Activated T-cell treated with anti-CD3 and anti-CD28 coated beads for 48 hours (primary cell): ENCODE results near the gene VGF.
"Not testable (repeated sequence)": the region's sequence is repeated elsewhere in the genome, so short reads cannot be mapped to it uniquely, and the experiment has no call there.

Experiments used
- DNase-seq: peaks from one replicate; pipeline ENCODE4 v3.0.0-alpha.2; 2020; ENCODE audit warnings: low read depth

Gene VGF

DNA sequence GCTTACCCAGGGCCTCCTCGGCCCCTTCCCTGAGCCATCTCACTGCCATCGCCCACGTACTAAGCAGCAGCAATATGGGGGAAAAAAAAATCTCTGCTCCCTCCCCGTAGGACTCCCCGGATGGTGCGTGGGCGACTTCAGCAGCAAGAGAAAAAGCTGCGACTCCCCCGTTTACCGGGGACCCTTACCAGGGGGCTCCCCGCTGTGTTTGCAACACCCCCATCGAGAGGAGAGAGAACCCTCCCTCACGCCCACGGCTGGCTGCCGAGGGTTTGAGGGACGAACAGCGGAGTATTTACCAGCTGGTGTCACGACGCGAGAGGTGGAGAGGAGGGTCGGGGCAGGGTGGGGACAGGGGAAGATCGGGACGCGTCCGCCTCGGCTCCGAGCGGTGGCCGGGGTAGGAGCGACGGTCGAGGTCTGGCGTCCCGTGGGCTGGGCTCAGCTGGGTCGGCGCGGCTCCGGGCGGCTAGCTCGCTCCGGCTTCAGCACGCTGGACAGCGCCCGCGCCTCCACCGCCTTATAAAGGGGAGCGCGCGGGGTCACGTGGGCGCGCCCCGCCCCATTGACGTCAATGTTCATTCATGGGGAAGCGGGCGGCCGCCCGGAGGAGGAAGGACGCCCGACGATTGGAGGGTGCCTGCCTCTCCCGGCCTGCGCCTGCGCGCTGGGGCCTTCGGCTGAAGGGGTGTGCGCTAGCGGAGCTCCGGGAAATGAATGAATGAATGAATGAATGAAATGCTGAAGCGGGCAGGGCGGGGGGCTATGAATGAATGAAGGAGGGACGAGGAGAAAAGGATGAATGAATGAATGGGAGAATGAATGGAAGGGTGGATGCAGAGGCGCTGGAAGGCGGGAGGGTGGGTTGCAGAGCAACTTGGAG, at the start of gene VGF:
Gene VGF, minus strand, starts transcription at position 495 of the 883 bp plus-strand sequence. CDS start 726 bp downstream, outside the sequence.
- DNase-seq, result peak; percentile 93

DNA sequence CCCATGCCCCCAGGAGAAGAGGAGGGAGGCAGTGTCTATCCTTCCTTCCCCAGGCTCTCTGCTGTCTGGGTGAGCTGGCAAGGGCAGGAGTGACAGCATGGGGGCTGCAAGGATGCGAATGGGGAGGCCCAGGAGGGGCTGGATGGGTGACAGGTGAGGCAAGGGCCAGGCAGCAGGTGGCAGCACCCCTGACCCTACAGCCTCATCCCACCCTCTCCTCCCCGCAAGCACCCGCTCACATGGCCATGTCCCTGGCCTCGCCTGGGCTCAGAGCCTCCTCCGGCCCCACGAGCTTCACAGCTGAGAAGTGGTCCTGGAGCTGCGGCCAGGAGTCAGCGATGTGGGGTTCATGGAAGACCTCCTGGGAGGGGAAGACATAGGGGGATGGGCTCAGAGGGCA, 46.6 kb upstream of the VGF start:
- no peak for DNase-seq

DNA sequence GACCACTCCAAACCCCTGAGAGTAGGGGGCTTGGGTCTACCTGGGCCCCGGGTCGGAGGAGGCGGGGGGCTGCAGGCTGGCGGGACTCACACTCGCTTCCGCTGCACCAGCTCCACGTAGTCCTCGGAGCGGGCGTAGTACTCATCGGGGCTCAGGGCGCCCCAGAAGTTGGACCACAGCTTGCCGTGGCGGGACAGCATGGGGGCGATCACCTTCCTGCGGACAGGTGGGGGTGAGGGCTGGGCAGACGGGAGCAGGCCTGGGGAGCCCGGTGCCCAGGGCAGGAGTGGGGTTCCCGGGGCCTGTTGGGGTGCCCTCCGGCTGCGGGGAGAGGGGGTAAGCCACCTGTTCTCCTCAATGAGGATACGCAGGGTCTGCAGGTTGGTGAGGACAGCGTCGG, 46.1 kb upstream of the VGF start:
- DNase-seq, result no peak

DNA sequence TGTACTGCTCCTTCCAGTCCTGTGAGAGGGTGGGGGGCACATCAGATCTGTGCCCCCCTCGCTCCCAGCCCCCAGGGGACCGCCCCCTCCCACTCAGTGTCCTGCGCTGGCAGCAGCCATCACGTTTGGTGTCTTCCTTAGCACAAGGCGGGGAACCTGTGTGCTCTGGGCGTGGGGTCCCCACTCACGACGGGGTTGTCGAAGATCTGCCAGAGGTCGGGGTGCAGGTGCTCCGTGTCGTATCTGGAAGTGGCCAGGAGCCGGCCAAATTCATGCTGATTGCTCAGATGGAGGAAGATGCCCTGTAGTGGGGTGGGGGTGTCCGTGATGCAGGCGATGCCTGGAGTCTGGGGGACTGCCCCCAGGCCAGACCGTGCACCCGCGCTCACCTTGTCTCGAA, 44.8 kb upstream of the VGF start:
- DNase-seq, result no peak

DNA sequence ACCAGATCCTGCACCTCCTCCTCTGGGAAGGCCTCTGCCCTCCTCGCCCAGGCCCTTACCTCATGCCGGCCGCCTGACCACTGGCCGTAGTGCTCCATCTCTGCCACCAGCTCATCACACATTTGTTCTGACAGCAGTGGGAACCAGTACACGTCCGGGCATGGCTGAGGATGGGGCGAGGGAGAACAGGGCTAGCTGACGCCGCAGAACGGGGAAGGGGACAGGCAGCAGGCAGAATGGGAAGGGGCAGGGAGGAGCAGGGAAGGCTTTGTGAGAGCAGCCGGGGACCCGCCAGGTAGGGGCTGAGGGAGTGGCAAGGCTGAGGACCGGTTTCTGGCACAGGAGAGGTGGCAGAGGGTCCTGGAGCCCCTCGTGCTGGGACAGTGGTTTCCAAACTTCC, 43.4 kb upstream of the VGF start:
- DNase-seq, result no peak

DNA sequence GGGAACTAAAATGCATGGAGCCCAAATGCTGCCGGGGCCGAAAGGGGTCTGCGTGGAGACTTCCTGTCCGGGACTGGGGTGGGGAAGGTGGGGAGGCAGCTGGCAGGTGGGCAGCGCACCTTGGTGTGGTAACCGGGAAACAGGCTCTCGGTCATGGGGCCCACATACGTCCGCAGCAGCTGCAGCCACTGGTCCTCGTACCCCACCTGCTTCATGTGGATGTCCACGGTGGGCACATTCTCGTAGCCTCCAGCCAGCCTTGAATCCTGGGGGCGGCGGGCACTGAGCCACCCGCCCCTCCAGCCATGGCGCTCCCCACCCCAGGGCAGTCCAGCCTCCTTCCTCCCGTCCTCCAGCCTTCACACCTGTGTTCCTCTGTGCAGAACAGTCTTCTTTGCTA, 42.1 kb upstream of the VGF start:
- no peak for DNase-seq

DNA sequence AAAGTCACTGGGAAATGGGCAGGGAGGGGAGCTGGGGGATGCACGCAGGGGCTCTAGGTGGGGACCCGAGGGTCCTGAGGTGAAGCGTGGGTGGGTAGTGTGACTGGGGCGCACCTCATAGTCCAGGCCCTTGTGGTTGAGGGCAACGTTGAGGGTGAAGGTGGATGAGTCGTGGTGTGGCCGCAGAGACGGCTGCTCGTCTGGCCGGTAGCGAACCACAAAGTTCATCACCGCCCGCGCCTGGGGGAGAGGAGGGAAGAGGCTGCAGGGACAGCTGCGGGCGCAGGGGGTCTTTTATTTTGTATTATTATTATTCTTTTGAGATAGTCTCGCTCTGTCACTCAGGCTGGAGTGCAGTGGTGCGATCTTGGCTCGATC, 41.3 kb upstream of the VGF start:
- no peak for DNase-seq

DNA sequence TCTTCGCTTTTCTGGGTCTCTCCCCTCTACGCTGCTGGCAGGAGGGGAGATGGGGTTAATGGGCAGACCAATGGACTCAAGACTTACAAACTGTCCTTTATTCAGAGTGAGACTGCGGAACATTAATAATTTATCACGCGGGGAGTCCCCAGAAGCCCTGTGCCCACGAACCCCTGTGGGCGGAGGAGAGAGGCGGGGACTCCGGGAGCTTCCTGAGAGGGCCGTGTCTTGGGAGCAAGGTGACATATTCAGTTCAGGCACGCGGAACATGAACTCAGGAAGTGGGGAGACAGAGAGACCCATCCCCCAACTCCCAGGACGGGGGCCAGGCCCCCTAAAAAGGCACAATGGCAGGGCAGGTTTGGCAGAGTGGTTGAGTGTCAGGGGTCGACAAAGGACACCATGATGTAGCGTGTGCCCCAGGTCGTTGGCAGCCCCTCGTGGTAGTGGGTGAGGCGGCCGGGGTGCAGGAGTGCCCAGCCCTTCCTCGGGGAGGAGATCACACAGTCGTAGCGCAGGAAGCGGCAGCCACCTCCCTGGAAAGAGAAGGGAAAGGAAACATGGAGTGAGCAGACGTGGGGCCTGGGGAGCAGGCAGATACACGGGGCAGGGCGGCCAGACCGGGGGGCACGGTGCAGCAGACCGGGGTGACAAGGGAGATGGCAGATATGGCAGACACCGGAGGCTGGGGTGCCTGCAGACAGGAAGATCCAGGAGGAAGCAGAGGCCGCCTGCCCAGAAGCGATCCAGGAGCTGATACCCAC, 40.7 kb upstream of the VGF start:
- no peak for DNase-seq

DNA sequence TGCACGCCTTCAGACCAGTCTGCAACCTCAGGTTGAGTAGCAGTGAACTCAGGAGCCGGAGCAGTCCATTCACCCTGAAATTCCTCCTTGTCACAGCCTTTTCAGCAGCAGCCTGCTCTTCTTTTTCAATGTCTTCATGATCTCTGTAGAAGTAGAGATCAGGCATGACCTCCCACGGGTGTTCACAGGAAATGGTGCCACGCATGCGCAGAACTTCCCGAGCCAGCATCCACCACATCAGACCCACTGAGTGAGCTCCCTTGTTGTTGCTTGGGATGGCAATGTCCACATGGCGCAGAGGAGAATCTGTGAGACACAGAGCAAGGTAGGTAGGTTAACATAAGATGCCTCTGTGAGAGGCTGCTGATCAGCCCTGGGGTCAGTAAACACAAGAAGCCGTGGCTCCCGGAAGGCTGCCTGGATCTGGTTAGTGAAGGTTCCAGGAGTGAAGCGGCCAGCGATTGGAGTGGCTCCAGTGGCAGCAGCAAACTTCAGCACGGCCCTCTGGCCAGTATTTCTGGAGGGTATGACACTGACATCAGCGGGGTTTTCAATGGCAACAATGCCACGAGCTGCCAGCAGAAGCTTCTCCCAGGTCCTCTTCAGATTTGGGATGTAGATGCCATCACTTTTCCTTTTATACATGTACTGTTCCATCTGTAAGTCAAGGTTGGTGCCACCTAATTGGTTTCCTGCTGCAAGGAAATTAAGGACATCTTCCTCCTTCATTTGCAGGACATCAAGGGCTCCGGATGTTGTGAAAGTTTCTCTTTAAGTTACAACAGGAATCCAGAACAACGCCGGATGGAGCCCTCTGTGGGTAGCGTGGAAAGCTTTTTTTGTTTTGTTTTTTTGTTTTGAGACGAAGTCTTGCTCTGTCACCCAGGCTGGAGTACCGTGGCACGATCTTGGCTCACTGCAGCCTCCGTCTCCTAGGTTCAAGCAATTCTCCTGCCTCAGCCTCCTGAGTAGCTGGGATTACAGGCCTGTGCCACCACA, 38.7 kb upstream of the VGF start:
- not testable (repeated sequence) for DNase-seq

DNA sequence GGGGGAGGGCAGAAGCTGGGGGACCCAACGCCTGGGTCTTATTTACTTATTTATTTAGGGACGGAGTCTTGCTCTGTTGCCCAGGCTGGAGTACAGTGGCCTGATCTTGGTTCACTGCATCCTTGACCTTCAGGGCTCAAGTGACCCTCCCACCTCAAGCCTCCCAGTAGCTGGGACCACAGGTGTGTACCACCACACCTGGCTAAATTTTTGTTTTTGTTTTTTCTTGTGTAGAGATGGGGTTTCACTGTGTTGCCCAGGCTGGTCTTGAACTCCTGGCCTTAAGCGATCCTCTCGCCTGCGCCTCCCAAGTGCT, 37.2 kb upstream of the VGF start:
- no peak for DNase-seq

DNA sequence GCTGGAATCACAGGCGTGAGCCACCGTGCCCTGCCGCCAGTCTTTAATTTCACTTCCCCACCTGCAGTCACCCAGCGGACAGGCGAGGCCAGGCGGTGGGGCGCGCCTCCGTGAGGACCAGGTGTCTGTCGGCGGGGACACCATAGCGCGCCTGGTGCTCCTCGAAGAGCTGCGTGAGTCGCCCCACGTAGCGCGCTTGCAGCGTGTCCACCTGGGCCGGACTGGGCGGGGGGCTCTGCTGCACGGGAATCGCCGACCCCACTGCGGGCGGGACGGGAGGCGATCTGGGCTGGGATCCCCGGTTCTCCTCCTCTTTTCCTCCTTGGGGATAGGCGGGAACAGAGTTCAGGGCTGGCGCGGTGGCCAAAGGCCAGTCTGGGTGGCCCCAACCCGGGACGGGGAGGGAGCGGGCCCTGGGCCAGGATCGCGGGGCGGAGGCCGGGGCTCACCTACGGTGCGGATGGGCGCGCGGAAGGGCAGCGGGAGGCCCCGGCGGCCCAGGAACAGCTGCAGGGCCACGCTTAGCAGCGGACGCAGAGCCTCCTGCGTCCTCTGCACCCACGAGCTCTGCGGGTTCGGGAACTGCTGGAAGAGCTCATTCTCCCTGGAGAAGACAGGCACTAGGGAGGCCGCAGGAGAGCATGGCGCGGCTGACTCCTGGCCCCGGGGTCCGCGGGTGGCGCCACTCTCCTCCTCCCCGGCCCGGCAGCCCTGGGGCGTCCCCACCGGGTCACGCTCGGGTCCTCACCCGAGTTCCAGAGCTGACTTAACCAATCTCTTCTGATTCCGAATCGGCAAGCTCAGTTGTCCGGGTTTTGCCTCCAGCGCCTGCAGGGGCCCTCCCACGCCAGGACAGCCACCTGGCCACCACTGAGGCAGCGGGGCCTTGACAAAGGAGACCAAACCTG, 36.6 kb upstream of the VGF start:
- no peak for DNase-seq

DNA sequence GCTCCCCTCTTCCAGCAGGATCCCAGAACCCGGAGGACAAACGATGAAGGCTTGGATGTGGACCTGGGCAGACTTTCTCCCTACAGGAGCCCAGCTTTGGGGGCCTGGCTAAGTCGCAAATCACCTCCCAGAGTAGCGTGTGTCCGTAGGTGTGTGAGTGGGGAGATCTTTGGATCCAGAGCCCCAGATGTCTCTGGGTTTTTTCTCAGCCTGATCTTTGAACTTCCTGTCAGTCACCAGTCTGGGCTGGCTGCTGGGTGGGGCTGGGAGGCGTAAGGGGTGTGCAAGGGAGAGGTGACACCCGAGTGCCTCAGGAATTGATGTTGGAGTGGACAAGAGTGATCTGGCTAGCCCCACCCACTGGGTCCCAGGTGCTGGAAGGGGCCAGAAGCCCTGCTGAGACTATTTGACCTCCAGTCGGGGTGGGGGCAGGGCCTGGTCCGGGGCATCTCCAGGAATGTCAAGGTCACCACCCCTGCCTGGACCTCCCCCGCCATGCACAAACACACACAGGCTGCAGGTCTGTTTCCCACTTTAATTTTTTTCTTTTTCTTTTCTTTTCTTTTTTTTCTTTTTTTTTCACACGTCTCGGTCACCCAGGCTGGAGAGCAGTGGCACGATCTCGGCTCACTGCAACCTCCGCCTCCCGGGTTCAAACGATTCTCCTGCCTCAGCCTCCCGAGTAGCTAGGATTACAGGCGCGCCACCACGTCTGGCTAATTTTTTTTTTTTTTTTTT, 35.7 kb upstream of the VGF start, which contains the start of gene MOGAT3:
Gene MOGAT3, minus strand, starts transcription at position 175 of the 738 bp plus-strand sequence. CDS start 182 bp downstream, outside the sequence.
- DNase-seq, result no peak

DNA sequence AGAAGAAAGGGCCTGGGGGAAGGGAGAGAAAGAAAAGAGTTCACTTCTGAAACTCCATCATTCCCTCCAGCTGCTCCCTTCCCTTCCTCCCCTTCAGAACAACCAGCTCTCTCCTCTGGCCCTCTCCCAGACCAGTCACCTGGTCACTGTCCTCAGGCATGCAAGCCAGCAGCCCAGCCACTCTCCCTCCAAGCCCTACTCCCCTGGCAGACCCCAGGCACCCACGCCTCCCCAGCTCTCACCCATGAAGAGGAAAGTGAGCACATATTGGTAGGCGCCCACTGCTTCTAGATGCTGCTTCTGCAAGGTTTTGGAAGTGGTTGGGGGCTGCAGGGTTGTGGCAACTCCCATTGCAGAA, 35.1 kb upstream of the VGF start:
- no peak for DNase-seq

DNA sequence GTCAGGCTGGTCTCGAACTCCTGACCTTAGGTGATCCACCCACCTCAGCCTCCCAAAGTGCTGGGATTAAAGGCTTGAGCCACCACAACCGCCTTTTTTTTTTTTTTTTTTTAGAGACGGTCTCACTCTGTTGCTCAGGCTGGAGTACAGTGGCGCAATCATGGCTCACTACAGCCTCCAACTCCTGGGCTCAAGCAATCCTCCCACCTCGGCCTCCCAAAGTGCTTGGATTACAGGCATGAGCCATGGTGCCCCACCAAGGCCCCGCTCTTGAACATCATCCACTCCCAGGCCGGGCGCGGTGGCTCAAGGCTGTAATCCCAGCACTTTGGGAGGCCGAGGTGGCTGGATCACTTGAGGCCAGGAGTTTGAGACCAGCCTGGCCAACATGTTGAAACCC, 34.2 kb upstream of the VGF start:
- DNase-seq, result not testable (repeated sequence)

DNA sequence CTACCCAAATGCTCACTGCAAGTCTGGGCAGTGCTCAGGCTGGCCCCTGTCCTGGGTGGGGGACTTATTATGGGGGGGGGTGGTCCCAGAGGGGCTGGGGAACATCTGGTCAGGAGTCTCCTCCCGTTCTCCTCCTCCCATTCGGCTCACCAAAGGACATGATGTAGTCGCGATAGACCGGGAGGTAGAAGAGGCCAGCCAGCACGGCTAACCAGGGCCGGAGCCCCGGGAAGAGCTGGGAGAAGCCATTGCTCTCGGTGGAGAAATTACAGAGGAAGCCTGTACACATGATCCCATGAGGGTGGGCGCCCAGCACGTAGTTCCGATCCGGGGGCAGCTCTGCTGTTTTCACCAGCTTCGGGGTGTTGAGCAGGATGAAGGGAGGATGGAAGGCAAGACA, 33.1 kb upstream of the VGF start:
- DNase-seq, result no peak

DNA sequence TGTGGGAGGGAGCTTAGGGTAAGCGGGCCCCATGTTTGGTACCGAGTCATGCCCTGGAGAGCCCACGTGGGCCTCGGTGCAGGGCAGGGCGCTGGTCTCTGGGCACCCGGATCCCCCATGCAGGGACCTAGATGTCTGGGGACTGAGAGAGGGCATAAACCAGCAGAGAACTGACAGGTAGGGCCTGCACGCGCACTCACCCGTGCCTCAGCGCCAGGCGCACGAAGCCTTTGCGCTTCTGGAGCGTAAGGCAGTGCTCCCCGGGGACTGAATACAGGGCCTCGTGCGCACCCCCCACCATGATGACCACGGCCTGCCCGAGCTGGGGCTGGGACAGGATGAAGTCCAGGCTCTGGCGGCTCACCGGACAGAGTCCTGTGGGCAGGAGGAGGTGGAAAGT, 32.6 kb upstream of the VGF start:
- no peak for DNase-seq

DNA sequence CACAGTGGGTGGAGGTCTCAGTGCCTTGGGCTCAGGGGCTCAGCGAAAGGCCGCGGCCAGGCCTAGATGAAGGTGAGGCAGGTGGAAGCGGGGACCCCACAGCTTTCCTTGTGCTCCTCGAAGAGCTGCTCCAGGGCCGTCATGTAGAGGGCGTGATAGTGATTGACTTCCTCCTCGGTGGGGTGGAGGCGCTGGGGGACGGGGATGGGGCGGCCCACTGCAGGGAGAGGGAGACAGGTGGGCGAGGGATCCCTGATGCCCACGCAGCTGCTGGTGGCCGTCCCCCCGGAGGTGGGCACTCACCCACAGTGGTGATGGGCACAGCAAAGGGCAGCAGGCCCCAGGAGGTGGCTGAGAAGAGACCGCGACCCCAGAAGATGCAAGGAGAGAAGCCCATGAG, 30.5 kb upstream of the VGF start:
- no peak for DNase-seq

DNA sequence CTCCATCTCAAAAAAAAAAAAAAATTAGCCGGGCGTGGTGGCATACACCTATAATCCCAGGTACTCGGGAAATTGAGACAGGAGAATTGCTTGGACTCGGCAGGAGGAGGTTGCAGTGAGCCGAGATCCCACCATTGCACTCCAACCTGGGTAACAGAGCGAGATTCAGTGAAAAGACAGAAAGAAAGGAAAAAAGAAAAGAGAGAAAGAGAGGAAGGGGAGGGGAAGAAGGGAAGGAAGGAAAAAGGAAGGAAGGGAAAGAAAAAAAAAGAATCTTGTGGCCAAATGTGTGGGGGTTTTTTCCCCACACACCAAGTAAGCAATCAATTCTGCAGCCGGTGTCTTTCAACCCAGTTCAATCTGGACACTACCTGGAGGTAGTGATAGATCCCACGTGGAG, 23.7 kb upstream of the VGF start:
- DNase-seq, result no peak

DNA sequence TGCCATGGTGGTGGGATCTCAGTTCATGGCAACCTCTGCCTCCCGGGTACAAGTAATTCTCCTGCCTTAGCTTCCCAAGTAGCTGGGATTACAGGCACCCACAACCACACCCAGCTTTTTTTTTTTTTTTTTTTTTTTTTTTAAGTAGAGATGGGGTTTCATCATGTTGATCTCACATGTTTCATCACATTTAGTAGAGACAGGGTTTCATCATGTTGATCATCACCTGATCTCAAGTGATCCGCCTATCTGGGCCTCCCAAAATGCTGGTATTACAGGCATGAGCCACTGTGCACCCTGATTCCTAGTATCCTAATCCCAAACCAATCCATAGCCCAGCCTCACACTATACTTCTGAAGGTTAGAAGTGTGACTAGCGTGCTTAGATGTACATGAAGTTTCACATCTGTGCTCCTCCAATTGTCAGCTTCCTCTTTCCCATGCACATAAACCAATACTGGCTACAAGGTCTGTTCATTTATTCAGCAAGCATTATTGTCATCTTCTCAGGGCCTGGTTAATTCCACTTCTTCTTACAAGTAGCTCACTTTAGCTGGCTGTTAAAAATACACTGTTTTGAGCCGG, 21.6 kb upstream of the VGF start:
- DNase-seq, result no peak

DNA sequence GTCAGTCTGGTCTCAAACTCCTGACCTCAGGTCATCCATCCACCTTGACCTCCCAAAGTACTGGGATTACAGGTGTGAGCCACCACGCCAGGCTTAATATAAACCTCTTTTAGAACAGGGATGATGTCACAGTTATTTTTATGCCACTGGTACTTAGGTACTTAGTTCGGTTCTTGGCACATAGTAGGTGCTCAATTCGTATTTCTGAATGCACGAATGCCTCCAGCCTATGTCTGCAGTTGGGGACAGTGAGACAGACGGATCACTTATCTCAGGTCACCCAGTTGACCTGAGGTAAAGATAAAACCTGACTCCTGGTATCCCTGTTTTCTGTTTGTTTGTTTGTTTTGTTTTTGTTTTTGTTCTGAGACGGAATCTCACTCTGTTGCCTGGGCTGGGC, 20.8 kb upstream of the VGF start:
- no peak for DNase-seq
